Sigmoid colon (tissue), 7 donors: ENCODE measurements around the gene DTX4. TPM values are rescaled to one million over a fixed set of nuclear protein-coding genes. Genes with fewer than 3 reads are reported as not detected.

Source experiments
- DNase-seq: peaks from one replicate; pipeline ENCODE4 v3.0.0-alpha.2; 2019
- H3K27ac ChIP-seq, 4 donors: fragments of 200-600 bp; sonication (generic); one replicate each; pipeline ENCODE4 v1.5.1; 2016 to 2019; ENCODE audit warnings: mild to moderate bottlenecking in 1 of 4
- H3K27me3 ChIP-seq, 3 donors: fragments of 200-600 bp; sonication (generic); one replicate each; pipeline ENCODE4 v1.5.1; 2019; ENCODE audit warnings: mild to moderate bottlenecking in 1 of 3
- H3K36me3 ChIP-seq, 4 donors: fragments of 200-600 bp; sonication (generic); one replicate each; pipeline ENCODE4 v1.5.1; 2016 to 2019
- H3K4me1 ChIP-seq, 4 donors: fragments of 200-600 bp; sonication (generic); one replicate each; pipeline ENCODE4 v1.5.1; 2017 to 2019
- H3K4me3 ChIP-seq, 4 donors: fragments of 200-600 bp; sonication (generic); one replicate each; pipeline ENCODE4 v1.5.1; 2017 to 2019; ENCODE audit warnings: mild to moderate bottlenecking in 2 of 4, moderate library complexity in 1 of 4
- H3K9me3 ChIP-seq, 4 donors: fragments of 200-600 bp in 3 of 4; sonication (generic) in 3 of 4; one replicate each; pipeline versions ENCODE4 v1.5.1 to v1.6.1; 2013 to 2019
- EP300 ChIP-seq, 4 donors: sonication (generic); formaldehyde crosslinking; IDR thresholded peaks; one replicate each; pipeline ENCODE4 v1.6.1; 2017; ENCODE audit warnings: antibody characterized with exemption in 4 of 4
- POLR2A ChIP-seq, 2 donors: fragments of 450-650 bp; IDR thresholded peaks; one replicate each; pipeline ENCODE4 v1.6.1; 2016; ENCODE audit warnings: antibody characterized with exemption in 2 of 2, mild to moderate bottlenecking in 2 of 2, moderate library complexity in 2 of 2
- POLR2AphosphoS5 ChIP-seq, 4 donors: sonication (generic); formaldehyde crosslinking; IDR thresholded peaks; one replicate each; pipeline ENCODE4 v1.6.1; 2017; ENCODE audit warnings: antibody characterized with exemption in 4 of 4
- WGBS, 2 donors: extraction: QIAGEN DNeasy Blood & Tissue Kit; methylation state at CpG; one replicate each; pipeline ENCODE4 v1.1.7; 2013; 5-methylcytosine and 5-hydroxymethylcytosine counted together
- intact Hi-C: fragments of 100-400 bp; cut with DNase I; formaldehyde crosslinking; loops from one replicate; pipeline ENCODE4 v1.15.1; 2023
- polyA plus RNA-seq, 3 donors: library from polyadenylated mRNA; stranded (reverse); fragments of 200-250 nt; gene quantifications; one replicate each; pipeline ENCODE4 v1.2.3, GENCODE V29; 2013
- total RNA-seq, 4 donors: library from RNA; depleted of rRNA; stranded (reverse); fragments of >200 nt; gene quantifications; one replicate each; pipeline ENCODE4 v1.1.0, GENCODE V29; 2016
- TF ChIP-seq, protein P1 (sequence below), 4 experiments: fragments of 450-650 bp in 3 of 4; fragments of 200-600 bp in 1 of 4; IDR thresholded peaks; one replicate each; pipeline ENCODE4 v1.5.1; 2016 to 2019; ENCODE audit warnings: antibody characterized with exemption in 4 of 4, mild to moderate bottlenecking in 3 of 4, moderate library complexity in 2 of 4
- donor health status: healthy with polysubstance abuse.
- donor health status: Bipolar disorder and iron deficiency.
- donor health status: healthy.

DTX4 gene
- total and polyA plus RNA-seq, 7 donors = 3.5 to 29.0 (median 7.8) TPM

DNA sequence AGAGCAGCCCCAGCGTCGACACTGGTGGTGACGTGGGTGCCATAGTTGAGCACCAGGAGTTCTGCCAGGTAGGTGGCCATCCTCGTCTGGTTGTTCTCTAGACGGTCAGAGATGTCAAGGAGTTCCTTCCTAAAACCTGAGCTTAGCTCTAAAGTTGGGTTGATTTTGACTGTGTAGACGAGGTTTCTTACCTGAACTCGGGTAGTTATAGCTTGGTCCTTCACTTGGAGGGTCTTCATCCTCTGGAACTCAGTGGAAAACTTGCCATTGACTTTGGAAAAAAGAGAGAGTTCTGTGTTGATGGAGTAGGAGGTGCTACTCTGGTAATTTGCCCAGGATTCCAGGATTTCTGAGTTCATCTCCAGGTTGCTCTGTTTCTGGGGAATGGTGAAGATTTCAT lies 40.3 kb downstream of the DTX4 start:
- no peak for DNase-seq
- 81 to 89% methylated on average over 7 of the region's 7 CpGs for WGBS, 2 donors
- intact Hi-C loops = no loop called here
- H3K4me3 ChIP-seq = peak overlapping the region in 2 of 4 donors; percentile 26 to 33
- no peaks in the 10 kb centered on the region for H3K27me3 ChIP-seq
- no peaks in the 10 kb centered on the region for H3K36me3 ChIP-seq
- no peaks in the 10 kb centered on the region for H3K9me3 ChIP-seq
- TF ChIP-seq POLR2AphosphoS5 (IDR thresholded peaks at IDR 0.05) (no peak), EP300 (IDR thresholded peaks at IDR 0.05) (no peak), POLR2A (IDR thresholded peaks at IDR 0.05) (no peak)
- TF ChIP-seq, protein P1, sequence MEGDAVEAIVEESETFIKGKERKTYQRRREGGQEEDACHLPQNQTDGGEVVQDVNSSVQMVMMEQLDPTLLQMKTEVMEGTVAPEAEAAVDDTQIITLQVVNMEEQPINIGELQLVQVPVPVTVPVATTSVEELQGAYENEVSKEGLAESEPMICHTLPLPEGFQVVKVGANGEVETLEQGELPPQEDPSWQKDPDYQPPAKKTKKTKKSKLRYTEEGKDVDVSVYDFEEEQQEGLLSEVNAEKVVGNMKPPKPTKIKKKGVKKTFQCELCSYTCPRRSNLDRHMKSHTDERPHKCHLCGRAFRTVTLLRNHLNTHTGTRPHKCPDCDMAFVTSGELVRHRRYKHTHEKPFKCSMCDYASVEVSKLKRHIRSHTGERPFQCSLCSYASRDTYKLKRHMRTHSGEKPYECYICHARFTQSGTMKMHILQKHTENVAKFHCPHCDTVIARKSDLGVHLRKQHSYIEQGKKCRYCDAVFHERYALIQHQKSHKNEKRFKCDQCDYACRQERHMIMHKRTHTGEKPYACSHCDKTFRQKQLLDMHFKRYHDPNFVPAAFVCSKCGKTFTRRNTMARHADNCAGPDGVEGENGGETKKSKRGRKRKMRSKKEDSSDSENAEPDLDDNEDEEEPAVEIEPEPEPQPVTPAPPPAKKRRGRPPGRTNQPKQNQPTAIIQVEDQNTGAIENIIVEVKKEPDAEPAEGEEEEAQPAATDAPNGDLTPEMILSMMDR (IDR thresholded peaks at IDR 0.05) = no peak
- peak overlapping the region in 1 of 4 donors; percentile 36 for H3K27ac ChIP-seq
- H3K4me1 ChIP-seq = peaks cover 0 to 11% (median 9%) of the 10 kb centered on the region in 4 donors

DNA sequence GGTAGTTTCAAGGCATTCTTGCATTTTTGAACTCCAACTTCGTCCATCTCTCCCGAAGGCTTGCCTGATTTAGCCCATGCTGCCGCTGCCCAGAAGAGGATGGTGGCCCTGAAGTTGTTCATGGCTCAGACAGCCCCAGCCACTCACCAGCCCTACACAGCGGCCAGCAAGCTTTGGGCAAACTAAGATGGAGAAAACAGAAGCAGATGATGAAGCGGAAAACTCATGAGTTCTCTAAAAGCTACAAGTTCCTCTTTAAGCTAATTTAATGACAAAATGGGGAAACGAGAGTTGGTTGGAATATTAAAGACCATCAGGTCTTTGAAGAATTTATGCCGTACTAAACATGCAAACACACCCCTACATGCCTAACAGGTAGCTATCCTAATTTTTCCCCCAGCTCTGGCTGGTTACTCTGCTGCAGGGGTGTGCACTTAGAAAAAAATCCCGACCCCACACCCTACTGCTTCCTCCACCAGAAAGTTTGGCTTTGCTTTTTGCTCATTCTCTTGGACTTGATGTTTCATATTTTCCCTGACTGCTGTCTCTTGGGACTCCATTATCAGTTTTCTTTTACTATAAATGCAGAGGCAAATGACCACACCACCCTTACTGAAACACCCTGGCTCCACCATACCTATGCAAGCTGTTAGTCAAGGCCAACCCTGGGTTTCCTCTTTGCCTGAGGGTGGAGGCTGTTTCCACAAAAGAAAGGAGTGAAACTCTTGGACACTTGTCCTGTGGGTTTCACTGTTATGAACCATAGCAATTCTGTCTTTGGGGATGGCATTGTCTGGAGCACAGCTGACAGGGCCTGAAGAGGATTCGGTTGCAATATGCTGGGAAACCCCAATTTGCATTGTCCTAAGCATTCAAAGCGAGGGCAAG lies 41.1 kb downstream of the DTX4 start, which contains the start of gene MPEG1:
Gene MPEG1 (minus strand): TSS at position 184 of the 888 bp plus-strand sequence. CDS start 62 bp downstream, at position 122.
- WGBS, 2 donors = 73 to 92% methylated on average over 10 of the region's 10 CpGs
- intact Hi-C loops = no loop called here
- TF ChIP-seq POLR2AphosphoS5 (IDR thresholded peaks at IDR 0.05) (no peak), POLR2A (IDR thresholded peaks at IDR 0.05) (peak in 1 of 2 donors; percentile 12)
- Histone ChIP-seq H3K4me1 (peaks cover 0 to 14% (median 11%) of the 10 kb centered on the region in 4 donors), H3K27me3 (no peaks in the 10 kb centered on the region), H3K36me3 (no peaks in the 10 kb centered on the region), H3K27ac (peak within 1 kb of the TSS in 1 of 4 donors; percentile 36), H3K4me3 (peak within 1 kb of the TSS in 2 of 4 donors; percentile 26 to 33), H3K9me3 (no peaks in the 10 kb centered on the region)
- DNase-seq = no peak

DNA sequence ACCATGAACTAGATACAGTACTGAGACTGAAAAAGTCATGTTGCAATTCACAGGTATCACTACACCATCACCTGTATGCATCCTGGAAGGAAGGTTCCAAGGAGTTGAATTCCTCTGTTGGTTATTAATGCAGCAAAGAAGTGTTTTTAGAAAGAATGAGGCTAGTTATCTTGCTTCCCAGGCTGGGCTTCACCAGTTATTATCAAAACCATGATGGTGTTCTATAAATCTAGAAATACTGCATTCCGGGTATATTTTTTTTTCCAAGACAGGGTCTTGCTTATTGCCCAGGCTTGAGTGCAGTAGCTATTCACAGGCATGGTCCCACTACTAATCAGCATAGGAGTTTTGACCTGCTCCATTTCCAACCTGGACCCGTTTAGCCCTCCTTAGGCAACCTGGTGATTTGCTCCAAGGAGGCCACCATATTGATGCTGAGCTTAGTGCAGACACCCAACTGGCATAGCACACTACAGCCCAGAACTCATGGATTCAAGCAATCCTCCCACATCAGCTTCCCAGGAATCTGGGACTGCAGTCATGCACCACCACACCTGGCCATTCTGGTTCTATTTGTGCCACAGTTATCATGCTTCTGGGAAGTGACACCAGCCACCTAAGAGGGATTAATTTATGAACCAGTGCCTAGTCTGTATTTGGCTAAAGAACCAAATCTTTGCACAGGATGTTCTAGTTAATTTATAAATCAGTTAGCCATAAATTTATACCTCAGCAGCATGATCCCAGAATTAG lies 42.4 kb downstream of the DTX4 start:
- DNase-seq = no peak
- WGBS, 2 donors = 92 to 95% methylated on average over 2 of the region's 2 CpGs
- intact Hi-C loops = no loop called here
- Histone ChIP-seq H3K9me3 (no peaks in the 10 kb centered on the region), H3K36me3 (no peaks in the 10 kb centered on the region), H3K27ac (no peak overlapping the region), H3K4me3 (no peak overlapping the region), H3K4me1 (peaks cover 0 to 14% (median 11%) of the 10 kb centered on the region in 4 donors), H3K27me3 (no peaks in the 10 kb centered on the region)
- TF ChIP-seq EP300 (IDR thresholded peaks at IDR 0.05) = no peak
- TF ChIP-seq, protein P1 (IDR thresholded peaks at IDR 0.05) = no peak
- TF ChIP-seq POLR2A (IDR thresholded peaks at IDR 0.05) = no peak
- TF ChIP-seq POLR2AphosphoS5 (IDR thresholded peaks at IDR 0.05) = no peak

DNA sequence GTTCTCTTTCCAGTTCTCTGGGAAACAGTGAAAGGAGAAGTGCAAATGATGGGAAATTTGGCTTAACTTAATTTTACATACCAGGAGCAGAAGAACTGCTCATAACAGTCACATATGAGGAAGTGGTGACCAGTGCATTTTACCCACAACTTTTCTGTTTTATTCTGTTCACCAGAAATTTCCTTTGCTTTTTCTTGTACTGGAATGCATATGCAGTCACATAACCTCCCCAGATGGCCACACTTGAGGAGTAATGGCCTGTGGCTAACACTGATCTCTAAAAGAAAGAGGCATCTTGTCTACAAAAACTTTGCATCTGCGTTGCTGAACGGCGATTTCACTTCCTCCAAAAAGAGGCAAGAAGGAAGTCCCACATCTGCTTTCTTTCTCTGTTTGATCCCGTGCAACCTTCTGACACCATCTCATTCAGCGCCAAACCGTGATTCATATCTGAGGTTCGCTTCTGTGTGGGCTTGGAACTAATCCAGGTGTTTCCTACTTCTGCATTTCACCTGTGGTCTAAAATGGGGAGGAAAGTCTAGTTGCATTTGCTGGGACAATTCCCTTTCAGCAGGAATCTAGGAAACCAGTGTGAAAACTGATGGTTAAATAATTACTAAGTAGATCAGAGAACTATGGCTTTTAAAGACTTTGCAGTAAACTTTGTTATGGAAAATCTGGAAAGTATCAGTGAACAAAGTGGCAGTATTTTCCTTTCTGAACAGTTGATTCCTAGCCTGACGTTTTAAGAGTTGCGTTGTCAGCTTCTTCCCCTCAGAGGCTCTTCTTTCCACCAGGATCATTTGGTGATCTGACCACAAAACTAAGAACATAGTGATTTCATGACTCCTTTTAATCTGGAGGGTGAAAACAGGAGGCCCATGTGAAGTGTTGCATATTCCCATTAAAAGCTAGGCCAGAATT lies 45.0 kb downstream of the DTX4 start:
- no peaks in the 10 kb centered on the region for H3K27me3 ChIP-seq
- TF ChIP-seq EP300 (IDR thresholded peaks at IDR 0.05) (peak in 2 of 4 donors; percentile 25 to 28), POLR2A (IDR thresholded peaks at IDR 0.05) (no peak), POLR2AphosphoS5 (IDR thresholded peaks at IDR 0.05) (peak; percentile 2 to 80 (median 56))
- 31 to 72% methylated on average over 9 of the region's 9 CpGs for WGBS, 2 donors
- H3K9me3 ChIP-seq = no peaks in the 10 kb centered on the region
- intact Hi-C loops = no loop called here
- H3K36me3 ChIP-seq = no peaks in the 10 kb centered on the region
- peaks cover 0 to 14% (median 11%) of the 10 kb centered on the region in 4 donors for H3K4me1 ChIP-seq
- H3K27ac ChIP-seq = peak overlapping the region; percentile 49 to 63 (median 54)
- no peak overlapping the region for H3K4me3 ChIP-seq
- DNase-seq = peak; percentile 79

DNA sequence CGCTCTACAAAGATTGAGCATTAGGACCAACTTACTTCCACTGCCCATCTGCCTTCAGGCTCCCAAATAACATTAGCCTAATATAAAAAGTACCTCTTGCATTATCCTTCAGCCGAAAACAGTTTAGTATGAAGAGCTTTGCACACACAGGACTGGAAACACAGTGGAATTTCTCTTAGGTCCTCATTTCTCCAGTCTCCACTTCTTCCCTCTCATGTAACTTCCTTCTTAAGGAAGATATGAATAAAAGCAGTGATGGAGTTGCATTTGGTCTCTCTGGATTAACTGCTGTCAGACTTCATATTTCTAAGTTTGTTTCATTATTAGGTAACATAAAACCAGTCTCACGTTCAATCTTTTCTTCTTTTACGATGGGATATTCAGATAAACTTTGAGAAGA lies 46.4 kb downstream of the DTX4 start:
- Histone ChIP-seq H3K36me3 (no peaks in the 10 kb centered on the region), H3K9me3 (no peaks in the 10 kb centered on the region), H3K4me3 (no peak overlapping the region), H3K27ac (peak overlapping the region; percentile 15 to 63 (median 52)), H3K27me3 (no peaks in the 10 kb centered on the region), H3K4me1 (peaks cover 0 to 14% (median 11%) of the 10 kb centered on the region in 4 donors)
- DNase-seq = no peak
- WGBS, 2 donors = 86 to 92% methylated on average over 4 of the region's 4 CpGs
- TF ChIP-seq, protein P1 (IDR thresholded peaks at IDR 0.05) = no peak
- TF ChIP-seq POLR2A (IDR thresholded peaks at IDR 0.05) (no peak), EP300 (IDR thresholded peaks at IDR 0.05) (no peak), POLR2AphosphoS5 (IDR thresholded peaks at IDR 0.05) (no peak)
- intact Hi-C loops = no loop called here
